HepG2 (cell line): ENCODE data around the gene CD300LF. TPM values are rescaled to one million over a fixed set of nuclear protein-coding genes. Genes with fewer than 3 reads are reported as not detected.

ENCODE experiments used
- ETS1 ChIP-seq: sonication (generic); formaldehyde crosslinking; IDR thresholded peaks from 2 replicates; pipeline ENCODE4 v1.4.0; 2020; ENCODE audit warnings: missing genetic modification reagents
- FOXO1 ChIP-seq: sonication (generic); formaldehyde crosslinking; IDR thresholded peaks from 2 replicates; pipeline ENCODE4 v1.4.0; 2020; ENCODE audit warnings: missing genetic modification reagents
- FUBP1 ChIP-seq: sonication (generic); formaldehyde crosslinking; IDR thresholded peaks from 2 replicates; pipeline ENCODE4 v1.5.1; 2020; ENCODE audit warnings: missing genetic modification reagents, mild to moderate bottlenecking, borderline replicate concordance
- GLMP ChIP-seq: sonication (generic); formaldehyde crosslinking; IDR thresholded peaks from 2 replicates; pipeline ENCODE4 v1.9.0; 2021; ENCODE audit warnings: missing genetic modification reagents, mild to moderate bottlenecking, borderline replicate concordance
- HCFC1 ChIP-seq: fragments of 150-350 bp; IDR thresholded peaks from 2 replicates; pipeline ENCODE4 v1.6.1; 2014; ENCODE audit warnings: low read depth, low read length
- HNF4A ChIP-seq: sonication (generic); formaldehyde crosslinking; IDR thresholded peaks from 2 replicates; pipeline ENCODE4 v1.4.0; 2020; ENCODE audit warnings: missing genetic modification reagents
- KDM4B ChIP-seq: sonication (generic); formaldehyde crosslinking; IDR thresholded peaks from 2 replicates; pipeline ENCODE4 v1.4.0; 2020; ENCODE audit warnings: missing genetic modification reagents
- KMT2A ChIP-seq: sonication (generic); formaldehyde crosslinking; IDR thresholded peaks from 2 replicates; pipeline ENCODE4 v1.4.0; 2020; ENCODE audit warnings: missing genetic modification reagents
- MNT ChIP-seq: fragments of 450-650 bp; IDR thresholded peaks from 2 replicates; pipeline ENCODE4 v1.6.1; 2016
- NFATC3 ChIP-seq: sonication (generic); formaldehyde crosslinking; IDR thresholded peaks from 2 replicates; pipeline ENCODE4 v1.5.1; 2020; ENCODE audit warnings: mild to moderate bottlenecking, missing genetic modification reagents
- PHF8 ChIP-seq: sonication (generic); formaldehyde crosslinking; IDR thresholded peaks from 2 replicates; pipeline ENCODE4 v1.5.0; 2020; ENCODE audit warnings: missing genetic modification reagents
- POLR2A ChIP-seq, 2 experiments: IDR thresholded peaks; 2 replicates each; pipeline ENCODE4 v1.6.1; 2011; ENCODE audit warnings: low read depth in 2 of 2, low read length in 2 of 2, mild to moderate bottlenecking in 1 of 2, moderate library complexity in 1 of 2; ENCODE audit not compliant: insufficient read depth in 1 of 2
- RBM39 ChIP-seq: fragments of 200-400 bp; formaldehyde crosslinking; IDR thresholded peaks from one replicate; pipeline ENCODE4 v1.6.1; 2018; ENCODE audit warnings: antibody characterized with exemption, mild to moderate bottlenecking, low read depth, low read length; ENCODE audit not compliant: poor library complexity, severe bottlenecking
- RCOR2 ChIP-seq: IDR thresholded peaks from 2 replicates; pipeline ENCODE4 v1.6.1; 2016; ENCODE audit warnings: missing biosample characterization, missing genetic modification reagents
- ZFX ChIP-seq: sonication (generic); formaldehyde crosslinking; IDR thresholded peaks from 2 replicates; pipeline ENCODE4 v1.4.0; 2020; ENCODE audit warnings: mild to moderate bottlenecking, low read depth, missing genetic modification reagents, moderate library complexity
- ZIK1 ChIP-seq: sonication (generic); formaldehyde crosslinking; IDR thresholded peaks from 2 replicates; pipeline ENCODE4 v1.5.0; 2020; ENCODE audit warnings: mild to moderate bottlenecking, low read depth, missing genetic modification reagents, borderline replicate concordance
- ZNF17 ChIP-seq: sonication (generic); formaldehyde crosslinking; IDR thresholded peaks from 2 replicates; pipeline ENCODE4 v1.5.0; 2020; ENCODE audit warnings: mild to moderate bottlenecking, missing genetic modification reagents
- ZNF34 ChIP-seq: sonication (generic); formaldehyde crosslinking; IDR thresholded peaks from 2 replicates; pipeline ENCODE4 v1.4.0; 2020; ENCODE audit warnings: mild to moderate bottlenecking, missing genetic modification reagents, borderline replicate concordance
- ZNF446 ChIP-seq: sonication (generic); formaldehyde crosslinking; IDR thresholded peaks from 2 replicates; pipeline ENCODE4 v1.5.0; 2020; ENCODE audit warnings: mild to moderate bottlenecking, missing genetic modification reagents
- ZNF549 ChIP-seq: sonication (generic); formaldehyde crosslinking; IDR thresholded peaks from 2 replicates; pipeline ENCODE4 v1.5.0; 2020; ENCODE audit warnings: missing genetic modification reagents
- ZNF576 ChIP-seq: sonication (generic); formaldehyde crosslinking; IDR thresholded peaks from 2 replicates; pipeline ENCODE4 v1.4.0; 2020; ENCODE audit warnings: mild to moderate bottlenecking, missing genetic modification reagents
- ZNF614 ChIP-seq: IDR thresholded peaks from 2 replicates; pipeline ENCODE4 v1.6.1; 2018; ENCODE audit warnings: missing biosample characterization, missing genetic modification reagents, inconsistent platforms, borderline replicate concordance
- ZNF644 ChIP-seq: IDR thresholded peaks from 2 replicates; pipeline ENCODE4 v1.6.1; 2016; ENCODE audit warnings: low read depth
- ZNF724P ChIP-seq: sonication (generic); formaldehyde crosslinking; IDR thresholded peaks from 2 replicates; pipeline ENCODE4 v1.8.0; 2022; ENCODE audit warnings: missing genetic modification reagents, borderline replicate concordance
- ZNF75D ChIP-seq: sonication (generic); formaldehyde crosslinking; IDR thresholded peaks from 2 replicates; pipeline ENCODE4 v1.8.1; 2023; ENCODE audit warnings: missing genetic modification reagents, mild to moderate bottlenecking, borderline replicate concordance
- polyA plus RNA-seq, 8 experiments: library from polyadenylated mRNA; depleted of rRNA in 3 of 8; stranded (reverse) in 7 of 8; unstranded in 1 of 8; fragments of >200 nt; fragmentation: Illumina TruSeq in 4 of 8; extraction: Trizol in 4 of 8; gene quantifications; 2 replicates each; pipeline versions ENCODE4 v1.2.1 to v1.2.3, GENCODE V29; 2011 to 2016; ENCODE audit warnings: low read depth in 4 of 8, missing spikeins in 1 of 8, mixed read lengths in 1 of 8; ENCODE audit not compliant: insufficient read depth in 1 of 8
- total RNA-seq, 5 experiments: library from RNA; depleted of rRNA; stranded (reverse); fragments of >200 nt; fragmentation: Illumina TruSeq; extraction: Trizol; gene quantifications; 2 replicates each; pipeline ENCODE4 v1.2.3, GENCODE V29; 2016; ENCODE audit warnings: low read depth in 1 of 5

The CD300LF gene
- total and polyA plus RNA-seq, 2 of the 13 experiments (the other 11 are each of a cell fraction or from before 2014, with no cell fraction given), result not detected

- TF ChIP-seq ZNF576 (CRISPR knock-in tag), result peak; percentile 95
- TF ChIP-seq GLMP (CRISPR knock-in tag), result no peak
- no peak for TF ChIP-seq ZNF644 (CRISPR knock-in tag)
- peak; percentile 95 for TF ChIP-seq ETS1 (CRISPR knock-in tag)
- peak; percentile 94; the same call in 1 of the 2 replicates for TF ChIP-seq NFATC3 (CRISPR knock-in tag)
- peak; percentile 69 for TF ChIP-seq ZFX (CRISPR knock-in tag)
- peak; percentile 22; the same call in 1 of the 2 replicates for TF ChIP-seq ZNF614 (CRISPR knock-in tag)
- peak; percentile 79; the same call in 1 of the 2 replicates for TF ChIP-seq ZNF34
- peak; percentile 56; the same call in 1 of the 2 replicates for TF ChIP-seq ZIK1 (CRISPR knock-in tag)
- no peak for TF ChIP-seq HCFC1
- TF ChIP-seq MNT, result no peak
- peak; percentile 90 for TF ChIP-seq PHF8
- peak; percentile 40 for TF ChIP-seq ZNF724P (CRISPR knock-in tag)
- peak; percentile 99 to 100 for TF ChIP-seq POLR2A (IDR thresholded peaks at IDR 0.05; ENCODE audit: insufficient read depth in 1 of 2, low read depth in 2 of 2, low read length in 2 of 2)
- TF ChIP-seq HNF4A (CRISPR knock-in tag), result peak; percentile 50
- peak; percentile 96 for TF ChIP-seq ZNF446 (CRISPR knock-in tag)
- TF ChIP-seq KDM4B (CRISPR knock-in tag), result peak; percentile 84; the same call in 1 of the 2 replicates
- no peak for TF ChIP-seq ZNF17 (CRISPR knock-in tag)
- peak; percentile 61 for TF ChIP-seq KMT2A (CRISPR knock-in tag)
- TF ChIP-seq RCOR2 (CRISPR knock-in tag), result 0 out of 2 replicates have a peak, but pooled peaks have one; percentile 38
- TF ChIP-seq FOXO1 (CRISPR knock-in tag), result peak; percentile 33; the same call in 1 of the 2 replicates
- TF ChIP-seq RBM39, result peak; percentile 23
- no peak for TF ChIP-seq ZNF75D (CRISPR knock-in tag)
- TF ChIP-seq ZNF549 (CRISPR knock-in tag), result peak; percentile 85; the same call in 1 of the 2 replicates
- no peak for TF ChIP-seq FUBP1
Measured at GRCh38 chr17:74748529-74749278, 36.0 kb upstream of the CD300LF start, which contains the start of gene NHERF1 (continued).
